ENCODE measurements around the gene MGARP. TPM values are rescaled to one million over a fixed set of nuclear protein-coding genes. Genes with fewer than 3 reads are reported as not detected.
A peak's percentile ranks its signal among the peaks of the same experiment; 100 is the strongest.

Gene MGARP
- total RNA-seq, 1 donor from 2014 or later: 0.45 TPM

- Histone ChIP-seq H3K36me3 (ENCODE audit: insufficient read depth, low read length) (no peaks in the 10 kb centered on the region), H3K79me2 (ENCODE audit: insufficient read depth, low read length) (no peaks in the 10 kb centered on the region), H3K27me3 (ENCODE audit: insufficient read depth, low read length) (no peaks in the 10 kb centered on the region), H3K9me3 (ENCODE audit: insufficient read depth, low read depth, low read length) (no peaks in the 10 kb centered on the region), H4K20me1 (ENCODE audit: insufficient read depth, low read length) (no peaks in the 10 kb centered on the region), H3K27ac (ENCODE audit: low read depth, low read length) (no peak overlapping the region), H3K4me1 (ENCODE audit: insufficient read depth, low read length) (peaks cover 20% of the 10 kb centered on the region), H3K4me3 (ENCODE audit: insufficient read depth, low read depth, low read length) (peak overlapping the region; percentile 66), H2AFZ (ENCODE audit: low read depth, low read length) (peak overlapping the region; percentile 84), H3K9ac (ENCODE audit: low read length) (peak overlapping the region; percentile 67), H3K4me2 (ENCODE audit: low read length) (peak overlapping the region; percentile 92)
- peak overlapping the region; percentile 78 for H3K4me3 Mint-ChIP-seq (ENCODE audit: unreplicated experiment)
- no peaks in the 10 kb centered on the region for H3K36me3 Mint-ChIP-seq (ENCODE audit: low read depth, unreplicated experiment)
- no peaks in the 10 kb centered on the region for H3K4me1 Mint-ChIP-seq (ENCODE audit: low read depth, unreplicated experiment)
- TF ChIP-seq, protein P1, sequence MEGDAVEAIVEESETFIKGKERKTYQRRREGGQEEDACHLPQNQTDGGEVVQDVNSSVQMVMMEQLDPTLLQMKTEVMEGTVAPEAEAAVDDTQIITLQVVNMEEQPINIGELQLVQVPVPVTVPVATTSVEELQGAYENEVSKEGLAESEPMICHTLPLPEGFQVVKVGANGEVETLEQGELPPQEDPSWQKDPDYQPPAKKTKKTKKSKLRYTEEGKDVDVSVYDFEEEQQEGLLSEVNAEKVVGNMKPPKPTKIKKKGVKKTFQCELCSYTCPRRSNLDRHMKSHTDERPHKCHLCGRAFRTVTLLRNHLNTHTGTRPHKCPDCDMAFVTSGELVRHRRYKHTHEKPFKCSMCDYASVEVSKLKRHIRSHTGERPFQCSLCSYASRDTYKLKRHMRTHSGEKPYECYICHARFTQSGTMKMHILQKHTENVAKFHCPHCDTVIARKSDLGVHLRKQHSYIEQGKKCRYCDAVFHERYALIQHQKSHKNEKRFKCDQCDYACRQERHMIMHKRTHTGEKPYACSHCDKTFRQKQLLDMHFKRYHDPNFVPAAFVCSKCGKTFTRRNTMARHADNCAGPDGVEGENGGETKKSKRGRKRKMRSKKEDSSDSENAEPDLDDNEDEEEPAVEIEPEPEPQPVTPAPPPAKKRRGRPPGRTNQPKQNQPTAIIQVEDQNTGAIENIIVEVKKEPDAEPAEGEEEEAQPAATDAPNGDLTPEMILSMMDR (IDR thresholded peaks at IDR 0.05; ENCODE audit: insufficient read depth, low read depth, low read length): no peak
- no peak for TF ChIP-seq EZH2 (IDR thresholded peaks at IDR 0.05; ENCODE audit: insufficient read depth, low read length)
- no peak overlapping the region for H3K27ac Mint-ChIP-seq (ENCODE audit: unreplicated experiment)
- peak; percentile 13 for DNase-seq (ENCODE audit: low read depth)
- H3K27me3 Mint-ChIP-seq (ENCODE audit: low read depth, unreplicated experiment): peaks cover 39% of the 10 kb centered on the region
- FAIRE-seq: no peak
- no peaks in the 10 kb centered on the region for H3K9me3 Mint-ChIP-seq (ENCODE audit: unreplicated experiment)
These were observed 889 bp downstream of the MGARP start for GRCh38 chr4:139278912-139279759.

DNA sequence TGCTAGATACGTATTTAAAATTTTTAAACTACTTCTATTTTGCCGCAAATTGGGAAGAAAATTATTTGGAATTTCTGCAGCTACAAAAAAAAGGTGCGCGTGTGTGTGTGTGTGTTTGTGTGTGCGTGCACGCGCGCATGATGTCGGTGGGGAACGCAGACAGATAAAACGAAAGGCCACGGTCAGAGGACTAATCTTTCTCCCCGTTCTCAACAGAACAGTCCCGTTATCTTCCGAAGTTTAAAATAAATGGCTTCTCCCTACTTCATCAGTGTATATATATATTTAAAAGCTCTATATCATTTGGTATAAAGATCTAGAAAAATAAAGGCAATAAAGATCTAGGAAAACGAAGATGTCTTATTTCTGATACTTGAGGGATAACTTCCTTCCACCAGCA, 1.5 kb downstream of the MGARP start:
- Histone ChIP-seq H3K9ac (ENCODE audit: low read length) (no peak overlapping the region), H3K79me2 (ENCODE audit: insufficient read depth, low read length) (no peaks in the 10 kb centered on the region), H3K4me1 (ENCODE audit: insufficient read depth, low read length) (peaks cover 20% of the 10 kb centered on the region), H3K4me2 (ENCODE audit: low read length) (peak overlapping the region; percentile 92), H3K9me3 (ENCODE audit: insufficient read depth, low read depth, low read length) (no peaks in the 10 kb centered on the region), H2AFZ (ENCODE audit: low read depth, low read length) (no peak overlapping the region), H3K27me3 (ENCODE audit: insufficient read depth, low read length) (no peaks in the 10 kb centered on the region), H3K4me3 (ENCODE audit: insufficient read depth, low read depth, low read length) (peak overlapping the region; percentile 66), H3K27ac (ENCODE audit: low read depth, low read length) (no peak overlapping the region), H4K20me1 (ENCODE audit: insufficient read depth, low read length) (no peaks in the 10 kb centered on the region), H3K36me3 (ENCODE audit: insufficient read depth, low read length) (no peaks in the 10 kb centered on the region)
- Mint-ChIP-seq H3K4me1 (ENCODE audit: low read depth, unreplicated experiment) (no peaks in the 10 kb centered on the region), H3K9me3 (ENCODE audit: unreplicated experiment) (no peaks in the 10 kb centered on the region), H3K27ac (ENCODE audit: unreplicated experiment) (no peak overlapping the region), H3K4me3 (ENCODE audit: unreplicated experiment) (no peak overlapping the region), H3K27me3 (ENCODE audit: low read depth, unreplicated experiment) (peaks cover 39% of the 10 kb centered on the region), H3K36me3 (ENCODE audit: low read depth, unreplicated experiment) (no peaks in the 10 kb centered on the region)
- TF ChIP-seq, protein P1 (IDR thresholded peaks at IDR 0.05; ENCODE audit: insufficient read depth, low read depth, low read length): no peak
- no peak for TF ChIP-seq EZH2 (IDR thresholded peaks at IDR 0.05; ENCODE audit: insufficient read depth, low read length)
- DNase-seq (ENCODE audit: low read depth) (no peak), FAIRE-seq (no peak)

- Histone ChIP-seq H2AFZ (ENCODE audit: low read depth, low read length) (no peak overlapping the region), H4K20me1 (ENCODE audit: insufficient read depth, low read length) (no peaks in the 10 kb centered on the region), H3K4me1 (ENCODE audit: insufficient read depth, low read length) (peaks cover 12% of the 10 kb centered on the region), H3K9me3 (ENCODE audit: insufficient read depth, low read depth, low read length) (no peaks in the 10 kb centered on the region), H3K27ac (ENCODE audit: low read depth, low read length) (no peak overlapping the region), H3K9ac (ENCODE audit: low read length) (no peak overlapping the region), H3K36me3 (ENCODE audit: insufficient read depth, low read length) (no peaks in the 10 kb centered on the region), H3K79me2 (ENCODE audit: insufficient read depth, low read length) (no peaks in the 10 kb centered on the region), H3K4me3 (ENCODE audit: insufficient read depth, low read depth, low read length) (no peak overlapping the region), H3K4me2 (ENCODE audit: low read length) (no peak overlapping the region), H3K27me3 (ENCODE audit: insufficient read depth, low read length) (no peaks in the 10 kb centered on the region)
- Mint-ChIP-seq H3K9me3 (ENCODE audit: unreplicated experiment) (no peaks in the 10 kb centered on the region), H3K4me1 (ENCODE audit: low read depth, unreplicated experiment) (no peaks in the 10 kb centered on the region), H3K27me3 (ENCODE audit: low read depth, unreplicated experiment) (peaks cover 30% of the 10 kb centered on the region), H3K27ac (ENCODE audit: unreplicated experiment) (no peak overlapping the region), H3K4me3 (ENCODE audit: unreplicated experiment) (no peak overlapping the region), H3K36me3 (ENCODE audit: low read depth, unreplicated experiment) (no peaks in the 10 kb centered on the region)
- no peak for FAIRE-seq
- no peak for DNase-seq (ENCODE audit: low read depth)
- TF ChIP-seq, protein P1 (IDR thresholded peaks at IDR 0.05; ENCODE audit: insufficient read depth, low read depth, low read length): no peak
- no peak for TF ChIP-seq EZH2 (IDR thresholded peaks at IDR 0.05; ENCODE audit: insufficient read depth, low read length)
These were observed 4.7 kb downstream of the MGARP start for GRCh38 chr4:139275281-139275735.
